Natural killer cell (primary cell): ENCODE results near the gene APH1B. TPM values are rescaled to one million over a fixed set of nuclear protein-coding genes. Genes with fewer than 3 reads are reported as not detected.

ENCODE experiments used
- ATAC-seq, 3 donors: fragments of 150-1000 bp in 2 of 3; fragments of 200-7000 bp in 1 of 3; cut with Tn5 transposase; 1 replicate in 1 of 3; 2 replicates in 2 of 3; pipeline ENCODE4 v1.10.0; 2021; ENCODE audit warnings: mild to moderate bottlenecking in 2 of 3, moderate library complexity in 2 of 3
- DNase-seq, 2 donors: peaks; one replicate each; pipeline versions ENCODE4 v3.0.0 to v3.0.0-alpha.2; 2013 to 2021; ENCODE audit warnings: mixed read lengths in 1 of 2
- H3K27ac ChIP-seq: one replicate; pipeline ENCODE4 v1.5.1; 2013; ENCODE audit warnings: mild to moderate bottlenecking, low read length
- H3K27me3 ChIP-seq: one replicate; pipeline ENCODE4 v1.6.1; 2013; ENCODE audit warnings: low read length; ENCODE audit not compliant: control insufficient read depth, insufficient read depth
- H3K36me3 ChIP-seq: one replicate; pipeline ENCODE4 v1.6.1; 2013; ENCODE audit warnings: low read length; ENCODE audit not compliant: control insufficient read depth, insufficient read depth
- H3K4me1 ChIP-seq: one replicate; pipeline ENCODE4 v1.6.1; 2013; ENCODE audit warnings: low read length; ENCODE audit not compliant: control insufficient read depth, insufficient read depth
- H3K4me3 ChIP-seq: one replicate; pipeline ENCODE4 v1.5.1; 2013; ENCODE audit warnings: low read length
- H3K9me3 ChIP-seq: one replicate; pipeline ENCODE4 v1.6.1; 2013; ENCODE audit warnings: low read length; ENCODE audit not compliant: control insufficient read depth, insufficient read depth
- H3K27ac Mint-ChIP-seq, 2 donors: one replicate each; pipeline ENCODE4 v1.8.0; 2022; ENCODE audit warnings: mild to moderate bottlenecking in 2 of 2, mixed read lengths in 2 of 2, moderate library complexity in 1 of 2
- H3K27me3 Mint-ChIP-seq, 2 donors: one replicate each; pipeline ENCODE4 v1.8.0; 2022; ENCODE audit warnings: low read depth in 2 of 2, mixed read lengths in 2 of 2
- H3K36me3 Mint-ChIP-seq: one replicate; pipeline ENCODE4 v1.8.0; 2022; ENCODE audit warnings: mixed read lengths
- H3K4me1 Mint-ChIP-seq, 2 donors: one replicate each; pipeline ENCODE4 v1.8.0; 2022; ENCODE audit warnings: mixed read lengths in 2 of 2
- H3K4me3 Mint-ChIP-seq: one replicate; pipeline ENCODE4 v1.8.0; 2022; ENCODE audit warnings: mild to moderate bottlenecking, moderate library complexity, mixed read lengths
- H3K9me3 Mint-ChIP-seq, 2 donors: one replicate each; pipeline ENCODE4 v1.8.0; 2022; ENCODE audit warnings: mixed read lengths in 2 of 2
- WGBS: methylation state at CpG from one replicate; pipeline ENCODE4 v1.1.7; 2013; ENCODE audit warnings: missing lambda C conversion rate; ENCODE audit not compliant: insufficient coverage; 5-methylcytosine and 5-hydroxymethylcytosine counted together
- intact Hi-C: fragments of 100-400 bp; cut with micrococcal nuclease; formaldehyde crosslinking; loops from one replicate; pipeline ENCODE4 v1.14.2; 2022
- total RNA-seq, 4 donors: library from RNA; stranded (reverse); fragments of 120-200 nt in 1 of 4; gene quantifications; one replicate each; pipeline versions ENCODE4 v1.2.3 to v1.2.4, GENCODE V29; 2013 to 2022
- TF ChIP-seq, protein P1 (sequence below): fragments of 200-600 bp; IDR thresholded peaks from one replicate; pipeline ENCODE4 v1.8.0; 2022; ENCODE audit warnings: antibody characterized with exemption

APH1B gene
- total RNA-seq, 3 donors from 2014 or later (not counting 1 experiment from before 2014, with no cell fraction given) = 8.6 to 12.4 (median 9.9) TPM

- Histone ChIP-seq H3K4me3 (no peak overlapping the region), H3K9me3 (no peaks in the 10 kb centered on the region), H3K27ac (no peak overlapping the region), H3K36me3 (no peaks in the 10 kb centered on the region), H3K4me1 (no peaks in the 10 kb centered on the region), H3K27me3 (no peaks in the 10 kb centered on the region)
- Mint-ChIP-seq H3K27ac (no peak overlapping the region), H3K36me3 (no peaks in the 10 kb centered on the region), H3K27me3 (peaks cover 0 to 5% of the 10 kb centered on the region in 2 donors), H3K9me3 (no peaks in the 10 kb centered on the region), H3K4me1 (no peaks in the 10 kb centered on the region), H3K4me3 (no peak overlapping the region)
- TF ChIP-seq, protein P1, sequence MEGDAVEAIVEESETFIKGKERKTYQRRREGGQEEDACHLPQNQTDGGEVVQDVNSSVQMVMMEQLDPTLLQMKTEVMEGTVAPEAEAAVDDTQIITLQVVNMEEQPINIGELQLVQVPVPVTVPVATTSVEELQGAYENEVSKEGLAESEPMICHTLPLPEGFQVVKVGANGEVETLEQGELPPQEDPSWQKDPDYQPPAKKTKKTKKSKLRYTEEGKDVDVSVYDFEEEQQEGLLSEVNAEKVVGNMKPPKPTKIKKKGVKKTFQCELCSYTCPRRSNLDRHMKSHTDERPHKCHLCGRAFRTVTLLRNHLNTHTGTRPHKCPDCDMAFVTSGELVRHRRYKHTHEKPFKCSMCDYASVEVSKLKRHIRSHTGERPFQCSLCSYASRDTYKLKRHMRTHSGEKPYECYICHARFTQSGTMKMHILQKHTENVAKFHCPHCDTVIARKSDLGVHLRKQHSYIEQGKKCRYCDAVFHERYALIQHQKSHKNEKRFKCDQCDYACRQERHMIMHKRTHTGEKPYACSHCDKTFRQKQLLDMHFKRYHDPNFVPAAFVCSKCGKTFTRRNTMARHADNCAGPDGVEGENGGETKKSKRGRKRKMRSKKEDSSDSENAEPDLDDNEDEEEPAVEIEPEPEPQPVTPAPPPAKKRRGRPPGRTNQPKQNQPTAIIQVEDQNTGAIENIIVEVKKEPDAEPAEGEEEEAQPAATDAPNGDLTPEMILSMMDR = no peak
- ATAC-seq (no peak), DNase-seq (no peak)
- 92% methylated on average over 29 of the region's 29 CpGs for WGBS
- intact Hi-C loops = no loop called here
Observed at GRCh38 chr15:63321462-63321861, 44.1 kb downstream of the APH1B start.

GRCh38 chr15:63322541-63322940 is 45.1 kb downstream of the APH1B start:
- H3K27me3 Mint-ChIP-seq = peaks cover 0 to 4% of the 10 kb centered on the region in 2 donors
- Histone ChIP-seq H3K9me3 (no peaks in the 10 kb centered on the region), H3K4me1 (no peaks in the 10 kb centered on the region), H3K27ac (no peak overlapping the region), H3K4me3 (no peak overlapping the region), H3K36me3 (no peaks in the 10 kb centered on the region), H3K27me3 (no peaks in the 10 kb centered on the region)
- TF ChIP-seq, protein P1 = no peak
- WGBS = 58% methylated on average over 4 of the region's 4 CpGs
- no peaks in the 10 kb centered on the region for H3K9me3 Mint-ChIP-seq
- ATAC-seq (no peak), DNase-seq (no peak)
- H3K4me1 Mint-ChIP-seq = no peaks in the 10 kb centered on the region
- H3K4me3 Mint-ChIP-seq = no peak overlapping the region
- H3K36me3 Mint-ChIP-seq = no peaks in the 10 kb centered on the region
- no peak overlapping the region for H3K27ac Mint-ChIP-seq
- intact Hi-C loops = no loop called here

- Mint-ChIP-seq H3K27ac (no peak overlapping the region), H3K27me3 (peaks cover 0 to 3% of the 10 kb centered on the region in 2 donors), H3K4me1 (no peaks in the 10 kb centered on the region), H3K36me3 (no peaks in the 10 kb centered on the region), H3K9me3 (no peaks in the 10 kb centered on the region), H3K4me3 (no peak overlapping the region)
- Histone ChIP-seq H3K9me3 (no peaks in the 10 kb centered on the region), H3K36me3 (no peaks in the 10 kb centered on the region), H3K27me3 (no peaks in the 10 kb centered on the region), H3K27ac (no peak overlapping the region), H3K4me3 (no peak overlapping the region), H3K4me1 (no peaks in the 10 kb centered on the region)
- TF ChIP-seq, protein P1 = no peak
- intact Hi-C loops = no loop called here
- WGBS = 84% methylated on average over 9 of the region's 9 CpGs
- ATAC-seq (no peak), DNase-seq (no peak)
Observed at GRCh38 chr15:63323798-63324563, 46.6 kb downstream of the APH1B start.

DNA sequence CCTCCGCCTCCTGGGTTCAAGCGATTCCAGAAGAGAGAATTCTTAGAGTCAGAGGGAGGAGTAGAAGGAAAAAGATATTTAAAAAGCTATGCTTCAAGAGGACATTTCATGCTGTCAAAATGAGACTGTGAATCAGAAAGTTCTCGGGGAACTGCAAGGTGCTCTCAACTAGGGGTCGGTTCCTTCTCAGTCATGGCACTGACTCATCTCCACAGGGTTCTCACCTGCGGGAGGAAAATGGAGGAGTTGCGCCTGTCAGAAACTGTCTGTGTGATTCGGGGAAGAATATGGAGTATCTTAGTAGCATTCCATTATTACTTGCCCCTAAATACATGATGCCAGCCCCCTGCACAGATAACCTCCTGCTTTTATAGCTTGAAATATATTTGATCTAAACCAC is 47.4 kb downstream of the APH1B start:
- H3K4me1 ChIP-seq = no peaks in the 10 kb centered on the region
- Mint-ChIP-seq H3K4me3 (no peak overlapping the region), H3K27ac (no peak overlapping the region), H3K27me3 (peaks cover 0 to 3% of the 10 kb centered on the region in 2 donors), H3K4me1 (no peaks in the 10 kb centered on the region), H3K36me3 (no peaks in the 10 kb centered on the region), H3K9me3 (no peaks in the 10 kb centered on the region)
- no peaks in the 10 kb centered on the region for H3K36me3 ChIP-seq
- ATAC-seq (no peak), DNase-seq (no peak)
- intact Hi-C loops = no loop called here
- TF ChIP-seq, protein P1 = no peak
- H3K4me3 ChIP-seq = no peak overlapping the region
- no peaks in the 10 kb centered on the region for H3K9me3 ChIP-seq
- H3K27ac ChIP-seq = no peak overlapping the region
- 81% methylated on average over 6 of the region's 7 CpGs for WGBS
- no peaks in the 10 kb centered on the region for H3K27me3 ChIP-seq
